Astrocyte of the cerebellum (primary cell): ENCODE results near the gene TLR8.
"Not testable (repeated sequence)": the region's sequence is repeated elsewhere in the genome, so short reads cannot be mapped to it uniquely, and the experiment has no call there.

Source experiments
- DNase-seq: peaks from one replicate; pipeline ENCODE4 v3.0.0-alpha.2; 2011; ENCODE audit warnings: low read depth
- H3K4me3 ChIP-seq: 2 replicates; pipeline ENCODE4 v1.5.1; 2011; ENCODE audit warnings: mild to moderate bottlenecking, low read depth, low read length, moderate library complexity
- in situ Hi-C: cut with HindIII; loops from 2 replicates; pipeline ENCODE4 v1.10.0; 2017; ENCODE audit warnings: low sequenced_read_pairs
- TF ChIP-seq, protein P1 (sequence below): IDR thresholded peaks from 2 replicates; pipeline ENCODE4 v1.5.1; 2012; ENCODE audit warnings: low read length, low read depth, moderate library complexity, mild to moderate bottlenecking; ENCODE audit errors: missing control alignments

Gene TLR8

DNA sequence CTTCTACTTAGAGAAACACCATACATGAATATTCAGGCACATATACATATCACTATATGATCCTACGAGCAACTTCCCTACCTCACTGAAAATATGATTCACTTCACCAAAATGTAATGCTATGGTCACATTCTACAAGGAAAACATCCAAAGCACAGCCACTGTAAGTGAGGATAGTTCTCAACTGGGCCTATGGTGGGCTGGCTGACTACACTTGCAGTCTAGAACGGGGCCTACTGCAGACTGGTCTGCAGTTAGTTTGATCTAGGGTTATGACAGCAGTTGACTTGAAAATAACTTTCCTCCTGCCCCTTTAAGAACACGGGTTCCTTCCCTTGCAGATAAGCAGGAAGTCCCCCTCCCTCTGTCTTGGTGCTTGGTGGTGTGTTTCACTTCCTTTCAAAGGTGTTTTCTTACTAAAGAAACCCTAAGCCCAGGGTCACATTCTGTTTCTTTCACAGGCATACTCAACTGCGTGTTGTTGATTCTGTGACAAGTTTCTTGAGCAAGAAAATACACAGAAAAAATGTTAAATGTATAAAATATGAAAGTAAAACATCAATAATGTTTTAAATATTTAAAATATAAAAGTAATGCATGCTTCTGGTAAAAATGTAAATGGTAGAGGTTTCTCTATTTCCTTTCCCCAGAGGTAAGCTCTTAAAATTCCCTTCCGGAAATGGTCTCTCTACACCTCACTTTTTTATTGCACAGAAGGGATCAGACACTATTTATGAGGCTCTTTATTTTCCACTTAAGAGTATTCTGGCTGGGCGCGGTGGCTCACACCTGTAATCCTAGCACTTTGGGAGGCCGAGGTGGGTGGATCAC lies 50.5 kb downstream of the TLR8 start:
- TF ChIP-seq, protein P1, sequence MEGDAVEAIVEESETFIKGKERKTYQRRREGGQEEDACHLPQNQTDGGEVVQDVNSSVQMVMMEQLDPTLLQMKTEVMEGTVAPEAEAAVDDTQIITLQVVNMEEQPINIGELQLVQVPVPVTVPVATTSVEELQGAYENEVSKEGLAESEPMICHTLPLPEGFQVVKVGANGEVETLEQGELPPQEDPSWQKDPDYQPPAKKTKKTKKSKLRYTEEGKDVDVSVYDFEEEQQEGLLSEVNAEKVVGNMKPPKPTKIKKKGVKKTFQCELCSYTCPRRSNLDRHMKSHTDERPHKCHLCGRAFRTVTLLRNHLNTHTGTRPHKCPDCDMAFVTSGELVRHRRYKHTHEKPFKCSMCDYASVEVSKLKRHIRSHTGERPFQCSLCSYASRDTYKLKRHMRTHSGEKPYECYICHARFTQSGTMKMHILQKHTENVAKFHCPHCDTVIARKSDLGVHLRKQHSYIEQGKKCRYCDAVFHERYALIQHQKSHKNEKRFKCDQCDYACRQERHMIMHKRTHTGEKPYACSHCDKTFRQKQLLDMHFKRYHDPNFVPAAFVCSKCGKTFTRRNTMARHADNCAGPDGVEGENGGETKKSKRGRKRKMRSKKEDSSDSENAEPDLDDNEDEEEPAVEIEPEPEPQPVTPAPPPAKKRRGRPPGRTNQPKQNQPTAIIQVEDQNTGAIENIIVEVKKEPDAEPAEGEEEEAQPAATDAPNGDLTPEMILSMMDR: no peak
- in situ Hi-C loops: no loop called here
- H3K4me3 ChIP-seq: no peak overlapping the region
- DNase-seq: no peak

DNA sequence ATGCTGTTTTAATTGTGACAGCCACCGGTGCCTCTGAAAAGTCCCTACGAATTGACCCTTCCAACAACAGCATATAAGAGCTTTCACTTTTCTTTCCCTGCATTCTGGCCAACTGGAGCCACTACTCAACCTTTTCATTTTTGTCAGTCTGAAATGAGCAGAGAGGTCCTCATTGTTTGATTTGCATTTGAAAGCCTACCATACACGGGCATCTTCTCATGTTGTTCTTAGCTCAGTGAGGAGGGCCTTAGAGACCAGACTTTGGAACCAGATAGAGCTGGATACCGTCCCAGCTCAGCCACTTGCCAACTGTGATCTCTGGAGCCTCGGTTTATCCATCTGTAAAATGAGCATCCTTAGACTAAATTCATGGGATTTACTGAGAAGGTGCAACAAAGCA lies 51.6 kb downstream of the TLR8 start:
- no peak overlapping the region for H3K4me3 ChIP-seq
- TF ChIP-seq, protein P1: no peak
- no peak for DNase-seq
- in situ Hi-C loops: no loop called here

DNA sequence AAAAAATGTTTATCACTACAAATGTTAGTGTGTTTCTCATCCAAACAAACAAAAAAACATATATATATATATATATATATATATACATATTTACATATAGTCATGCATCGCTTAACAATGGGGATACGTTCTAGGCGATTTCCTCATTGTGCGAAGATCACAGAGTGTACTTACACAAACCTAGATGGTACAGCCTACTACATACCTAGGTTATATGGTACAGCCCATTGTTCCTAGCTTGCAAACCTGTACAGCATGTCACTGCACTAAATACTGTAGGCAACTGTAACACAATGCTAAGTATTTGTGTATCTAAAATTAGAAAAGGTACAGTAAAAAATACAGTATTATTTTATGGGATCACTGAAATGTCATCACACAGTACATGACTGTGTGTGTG lies 52.0 kb downstream of the TLR8 start:
- DNase-seq: no peak
- in situ Hi-C loops: no loop called here
- H3K4me3 ChIP-seq: no peak overlapping the region
- TF ChIP-seq, protein P1: no peak

DNA sequence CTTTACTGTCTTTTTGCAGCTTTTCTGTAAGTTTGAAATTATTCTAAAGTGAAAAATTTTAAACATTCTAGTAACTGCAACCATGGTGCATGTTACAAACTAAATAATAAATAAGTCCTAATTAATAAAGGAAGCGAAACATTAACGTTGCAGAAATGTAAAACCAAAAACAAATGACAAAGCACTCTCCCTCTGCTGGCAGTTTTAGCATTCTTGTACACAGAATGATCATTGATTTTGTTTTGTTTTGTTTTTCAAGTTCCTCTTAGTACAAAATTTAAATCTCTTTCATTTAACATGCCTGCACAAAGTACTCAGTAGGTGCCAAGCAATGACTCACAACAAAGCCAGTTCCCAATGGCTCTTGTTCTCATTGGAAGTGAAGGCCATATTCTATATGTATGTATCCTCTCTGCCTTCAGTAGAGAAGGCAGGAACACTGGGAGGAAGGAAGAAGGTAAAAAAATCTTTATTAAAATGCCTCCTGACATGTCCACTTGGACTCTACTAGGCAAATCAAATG lies 54.8 kb downstream of the TLR8 start:
- H3K4me3 ChIP-seq: no peak overlapping the region
- in situ Hi-C loops: no loop called here
- DNase-seq: no peak
- TF ChIP-seq, protein P1: no peak

DNA sequence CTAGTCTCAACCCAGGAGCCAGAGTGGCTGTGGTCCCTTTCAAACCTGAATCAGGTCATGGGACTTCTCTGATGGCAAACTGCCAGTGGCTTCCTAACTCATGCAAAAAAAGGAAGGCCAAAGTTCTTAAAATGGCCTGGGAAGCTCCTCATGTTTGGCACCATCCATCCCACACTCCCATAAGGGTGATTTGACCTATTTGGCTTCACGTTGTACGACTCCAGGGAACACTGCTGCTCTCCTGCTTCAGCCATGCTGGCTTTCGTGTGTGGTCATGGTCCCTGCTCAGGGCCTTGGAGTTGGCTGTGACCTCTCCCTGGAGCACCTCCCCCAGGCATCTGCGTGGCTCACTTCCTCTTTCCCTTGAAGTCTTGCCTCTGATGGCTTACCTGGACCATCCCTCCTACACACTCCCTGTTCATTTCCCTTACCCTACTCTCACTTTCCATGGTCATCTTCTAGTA lies 55.7 kb downstream of the TLR8 start:
- no peak for DNase-seq
- H3K4me3 ChIP-seq: no peak overlapping the region
- in situ Hi-C loops: no loop called here
- TF ChIP-seq, protein P1: no peak

DNA sequence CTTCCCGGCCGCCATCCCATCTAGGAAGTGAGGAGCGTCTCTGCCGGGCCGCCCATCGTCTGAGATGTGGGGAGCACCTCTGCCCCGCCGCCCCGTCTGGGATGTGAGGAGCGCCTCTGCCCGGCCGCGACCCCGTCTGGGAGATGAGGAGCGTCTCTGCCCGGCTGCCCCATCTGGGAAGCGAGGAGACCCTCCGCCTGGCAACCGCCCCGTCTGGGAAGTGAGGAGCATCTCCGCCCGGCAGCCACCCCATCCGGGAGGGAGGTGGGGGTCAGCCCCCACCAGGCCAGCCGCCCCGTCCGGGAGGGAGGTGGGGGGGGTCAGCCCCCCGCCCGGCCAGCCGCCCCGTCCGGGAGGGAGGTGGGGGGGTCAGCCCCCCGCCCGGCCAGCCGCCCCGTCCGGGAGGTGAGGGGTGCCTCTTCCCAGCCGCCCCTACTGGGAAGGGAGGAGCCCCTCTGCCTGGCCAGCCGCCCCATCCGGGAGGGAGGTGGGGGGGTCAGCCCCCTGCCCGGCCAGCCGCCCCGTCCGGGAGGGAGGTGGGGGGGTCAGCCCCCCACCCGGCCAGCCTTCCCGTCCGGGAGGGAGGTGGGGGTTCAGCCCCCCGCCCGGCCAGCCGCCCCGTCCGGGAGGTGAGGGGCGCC lies 56.9 kb downstream of the TLR8 start:
- H3K4me3 ChIP-seq, in situ Hi-C loops, DNase-seq: not testable (repeated sequence)
